Liver (tissue), 9 donors: ENCODE measurements around the gene FAM78B. TPM values are rescaled to one million over a fixed set of nuclear protein-coding genes. Genes with fewer than 3 reads are reported as not detected.

Source experiments
- DNase-seq: peaks from one replicate; pipeline ENCODE4 v3.0.0-alpha.2; 2017; ENCODE audit warnings: low spot score
- H3K27ac ChIP-seq, 2 donors: one replicate each; pipeline ENCODE4 v1.7.0; 2013; ENCODE audit warnings: inconsistent platforms in 2 of 2, low read length in 2 of 2, control low read depth in 1 of 2, low read depth in 1 of 2, mild to moderate bottlenecking in 1 of 2
- H3K27me3 ChIP-seq, 4 donors: one replicate each; pipeline versions ENCODE4 v1.6.1 to v1.7.0; 2013; ENCODE audit warnings: low read length in 3 of 4, inconsistent platforms in 1 of 4, mild to moderate bottlenecking in 1 of 4, moderate library complexity in 1 of 4; ENCODE audit not compliant: control insufficient read depth in 4 of 4, insufficient read depth in 4 of 4
- H3K36me3 ChIP-seq, 4 donors: one replicate each; pipeline versions ENCODE4 v1.6.1 to v1.7.0; 2013; ENCODE audit warnings: low read length in 3 of 4, mild to moderate bottlenecking in 3 of 4, low read depth in 1 of 4, moderate library complexity in 1 of 4; ENCODE audit not compliant: control insufficient read depth in 4 of 4, insufficient read depth in 3 of 4
- H3K4me1 ChIP-seq, 4 donors: one replicate each; pipeline versions ENCODE4 v1.6.1 to v1.7.0; 2013; ENCODE audit warnings: low read length in 3 of 4, mild to moderate bottlenecking in 3 of 4, moderate library complexity in 1 of 4; ENCODE audit not compliant: control insufficient read depth in 4 of 4, insufficient read depth in 4 of 4
- H3K4me3 ChIP-seq, 3 donors: one replicate each; pipeline versions ENCODE4 v1.6.1 to v1.7.0; 2013; ENCODE audit warnings: low read length in 3 of 3, control low read depth in 1 of 3, low read depth in 1 of 3, mild to moderate bottlenecking in 1 of 3
- H3K9ac ChIP-seq, 2 donors: one replicate each; pipeline ENCODE4 v1.7.0; 2013; ENCODE audit warnings: low read length in 2 of 2, mild to moderate bottlenecking in 2 of 2, moderate library complexity in 2 of 2, control low read depth in 1 of 2, low read depth in 1 of 2
- H3K9me3 ChIP-seq, 4 donors: one replicate each; pipeline versions ENCODE4 v1.6.1 to v1.7.0; 2013; ENCODE audit warnings: low read length in 3 of 4; ENCODE audit not compliant: control insufficient read depth in 4 of 4
- ATF3 ChIP-seq: IDR thresholded peaks from 2 replicates; pipeline ENCODE4 v1.6.1; 2016; ENCODE audit warnings: antibody characterized with exemption
- FOXA1 ChIP-seq: IDR thresholded peaks from 2 replicates; pipeline ENCODE4 v1.6.1; 2016; ENCODE audit warnings: antibody characterized with exemption
- FOXA2 ChIP-seq: IDR thresholded peaks from 2 replicates; pipeline ENCODE4 v1.6.1; 2016; ENCODE audit warnings: antibody characterized with exemption
- GABPA ChIP-seq, 2 donors: IDR thresholded peaks in 1 of 2; conservative IDR thresholded peaks in 1 of 2; 2 replicates each; pipeline ENCODE4 v1.6.1; 2016; ENCODE audit warnings: antibody characterized with exemption in 2 of 2, mild to moderate bottlenecking in 1 of 2, moderate library complexity in 1 of 2
- HNF4A ChIP-seq, 2 donors: conservative IDR thresholded peaks; 2 replicates each; pipeline ENCODE4 v1.6.1; 2016; ENCODE audit warnings: antibody characterized with exemption in 2 of 2, mild to moderate bottlenecking in 2 of 2
- HNF4G ChIP-seq: IDR thresholded peaks from 2 replicates; pipeline ENCODE4 v1.6.1; 2016; ENCODE audit warnings: antibody characterized with exemption
- JUND ChIP-seq, 2 donors: IDR thresholded peaks; 2 replicates each; pipeline ENCODE4 v1.6.1; 2016; ENCODE audit warnings: antibody characterized with exemption in 2 of 2
- MAX ChIP-seq: IDR thresholded peaks from 2 replicates; pipeline ENCODE4 v1.6.1; 2016; ENCODE audit warnings: antibody characterized with exemption
- NR2F2 ChIP-seq: IDR thresholded peaks from 2 replicates; pipeline ENCODE4 v1.6.1; 2016; ENCODE audit warnings: antibody characterized with exemption
- RAD21 ChIP-seq, 2 donors: IDR thresholded peaks; 2 replicates each; pipeline ENCODE4 v1.6.1; 2016; ENCODE audit warnings: antibody characterized with exemption in 2 of 2, mild to moderate bottlenecking in 2 of 2
- RXRA ChIP-seq, 2 donors: IDR thresholded peaks; 2 replicates each; pipeline ENCODE4 v1.6.1; 2017 to 2018; ENCODE audit warnings: antibody characterized with exemption in 2 of 2, mild to moderate bottlenecking in 1 of 2
- TAF1 ChIP-seq: conservative IDR thresholded peaks from 2 replicates; pipeline ENCODE4 v1.6.1; 2016; ENCODE audit warnings: antibody characterized with exemption, mild to moderate bottlenecking
- YY1 ChIP-seq: IDR thresholded peaks from 2 replicates; pipeline ENCODE4 v1.6.1; 2016; ENCODE audit warnings: antibody characterized with exemption, mild to moderate bottlenecking
- ZBTB33 ChIP-seq: IDR thresholded peaks from 2 replicates; pipeline ENCODE4 v1.6.1; 2016; ENCODE audit warnings: antibody characterized with exemption
- WGBS: extraction: QIAGEN DNeasy Blood & Tissue Kit; methylation state at CpG from one replicate; pipeline ENCODE4 v1.1.7; 2013; 5-methylcytosine and 5-hydroxymethylcytosine counted together
- polyA plus RNA-seq, 2 donors: library from polyadenylated mRNA; stranded (reverse) in 1 of 2; unstranded in 1 of 2; fragments of 200-250 nt in 1 of 2; fragments of >200 nt in 1 of 2; fragmentation: Nextera tagmentation in 1 of 2; extraction: Ambion mirVana in 1 of 2; gene quantifications; one replicate each; pipeline versions ENCODE4 v1.2.1 to v1.2.3, GENCODE V29; 2013 to 2015
- total RNA-seq, 2 donors: library from RNA; depleted of rRNA; stranded (reverse); fragments of >200 nt; gene quantifications; one replicate each; pipeline ENCODE4 v1.2.3, GENCODE V29; 2014
- TF ChIP-seq, protein P1 (sequence below): IDR thresholded peaks from 2 replicates; pipeline ENCODE4 v1.6.1; 2016; ENCODE audit warnings: antibody characterized with exemption, mild to moderate bottlenecking
- donor health status: healthy.
- donor health status: healthy.
- donor health status: healthy.
- donor health status: healthy.
- donor health status: healthy.

The FAM78B gene
- total and polyA plus RNA-seq, 4 donors, result 0.14 to 0.92 (median 0.49) TPM

DNA sequence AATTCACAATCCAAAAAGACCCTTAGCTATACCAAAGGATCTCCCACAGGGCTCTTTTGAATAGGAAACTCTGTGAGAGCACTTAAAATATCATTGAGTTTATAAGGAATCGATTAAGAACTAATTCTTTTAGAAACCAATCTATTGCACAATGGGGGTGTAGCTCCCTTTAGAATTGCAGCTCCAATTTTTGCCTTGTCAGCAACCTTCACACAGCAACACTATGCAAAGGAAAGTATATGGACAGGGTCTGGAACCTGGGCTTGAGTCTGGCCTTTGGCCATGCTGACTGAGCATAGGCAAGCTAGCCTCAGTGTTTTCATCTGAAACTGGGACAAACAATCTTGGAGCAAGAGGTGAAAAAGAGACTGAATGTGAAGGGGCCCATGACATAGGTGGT is 17.2 kb upstream of the FAM78B start:
- Histone ChIP-seq H3K9ac (no peak overlapping the region), H3K4me3 (no peak overlapping the region), H3K27ac (no peak overlapping the region), H3K9me3 (no peaks in the 10 kb centered on the region), H3K36me3 (no peaks in the 10 kb centered on the region), H3K4me1 (no peaks in the 10 kb centered on the region), H3K27me3 (no peaks in the 10 kb centered on the region)
- TF ChIP-seq RAD21 (IDR thresholded peaks at IDR 0.05) (no peak), JUND (IDR thresholded peaks at IDR 0.05) (no peak), TAF1 (no peak), HNF4G (no peak), HNF4A (conservative IDR thresholded peaks at IDR 0.05) (no peak), ZBTB33 (no peak)
- TF ChIP-seq, protein P1, sequence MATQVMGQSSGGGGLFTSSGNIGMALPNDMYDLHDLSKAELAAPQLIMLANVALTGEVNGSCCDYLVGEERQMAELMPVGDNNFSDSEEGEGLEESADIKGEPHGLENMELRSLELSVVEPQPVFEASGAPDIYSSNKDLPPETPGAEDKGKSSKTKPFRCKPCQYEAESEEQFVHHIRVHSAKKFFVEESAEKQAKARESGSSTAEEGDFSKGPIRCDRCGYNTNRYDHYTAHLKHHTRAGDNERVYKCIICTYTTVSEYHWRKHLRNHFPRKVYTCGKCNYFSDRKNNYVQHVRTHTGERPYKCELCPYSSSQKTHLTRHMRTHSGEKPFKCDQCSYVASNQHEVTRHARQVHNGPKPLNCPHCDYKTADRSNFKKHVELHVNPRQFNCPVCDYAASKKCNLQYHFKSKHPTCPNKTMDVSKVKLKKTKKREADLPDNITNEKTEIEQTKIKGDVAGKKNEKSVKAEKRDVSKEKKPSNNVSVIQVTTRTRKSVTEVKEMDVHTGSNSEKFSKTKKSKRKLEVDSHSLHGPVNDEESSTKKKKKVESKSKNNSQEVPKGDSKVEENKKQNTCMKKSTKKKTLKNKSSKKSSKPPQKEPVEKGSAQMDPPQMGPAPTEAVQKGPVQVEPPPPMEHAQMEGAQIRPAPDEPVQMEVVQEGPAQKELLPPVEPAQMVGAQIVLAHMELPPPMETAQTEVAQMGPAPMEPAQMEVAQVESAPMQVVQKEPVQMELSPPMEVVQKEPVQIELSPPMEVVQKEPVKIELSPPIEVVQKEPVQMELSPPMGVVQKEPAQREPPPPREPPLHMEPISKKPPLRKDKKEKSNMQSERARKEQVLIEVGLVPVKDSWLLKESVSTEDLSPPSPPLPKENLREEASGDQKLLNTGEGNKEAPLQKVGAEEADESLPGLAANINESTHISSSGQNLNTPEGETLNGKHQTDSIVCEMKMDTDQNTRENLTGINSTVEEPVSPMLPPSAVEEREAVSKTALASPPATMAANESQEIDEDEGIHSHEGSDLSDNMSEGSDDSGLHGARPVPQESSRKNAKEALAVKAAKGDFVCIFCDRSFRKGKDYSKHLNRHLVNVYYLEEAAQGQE, result no peak
- WGBS, result 60% methylated on average over 1 of the region's 1 CpG
- DNase-seq, result no peak

GRCh38 chr1:166182281-166182680 is 15.5 kb upstream of the FAM78B start:
- Histone ChIP-seq H3K4me3 (no peak overlapping the region), H3K9me3 (no peaks in the 10 kb centered on the region), H3K27me3 (no peaks in the 10 kb centered on the region), H3K9ac (no peak overlapping the region), H3K4me1 (no peaks in the 10 kb centered on the region), H3K27ac (no peak overlapping the region), H3K36me3 (no peaks in the 10 kb centered on the region)
- WGBS, result 76% methylated on average over 2 of the region's 2 CpGs
- no peak for DNase-seq
- TF ChIP-seq HNF4A (conservative IDR thresholded peaks at IDR 0.05) (no peak), TAF1 (no peak), JUND (IDR thresholded peaks at IDR 0.05) (no peak), GABPA (IDR thresholded peaks at IDR 0.05 in 1 of 2, conservative IDR thresholded peaks at IDR 0.05 in 1 of 2) (no peak), ATF3 (no peak), NR2F2 (no peak), YY1 (no peak), FOXA1 (no peak), RXRA (IDR thresholded peaks at IDR 0.05) (no peak), RAD21 (IDR thresholded peaks at IDR 0.05) (no peak), FOXA2 (no peak), MAX (no peak)
- TF ChIP-seq, protein P1, result no peak
